Cardiac septum (tissue), 1 donor: ENCODE results near the gene DSTYK. TPM values are rescaled to one million over a fixed set of nuclear protein-coding genes. Genes with fewer than 3 reads are reported as not detected.

ENCODE experiments used
- DNase-seq: peaks from one replicate; pipeline ENCODE4 v3.0.0-alpha.2; 2020; ENCODE audit warnings: low spot score
- intact Hi-C: fragments of 100-400 bp; cut with DNase I; formaldehyde crosslinking; loops from one replicate; pipeline ENCODE4 v1.14.0; 2022
- total RNA-seq: library from RNA; stranded (reverse); fragmentation: NEBNext Ultra II Directional; extraction: Animal tissue kit (Norgen Biotek cat#: 25700); gene quantifications from one replicate; pipeline ENCODE4 v1.2.1, GENCODE V29; 2021
- donor health status: DM: no; HTN: no; CAD: no.

DSTYK gene
- total RNA-seq, 1 donor from 2014 or later, result 7.3 TPM

- DNase-seq, result no peak
- intact Hi-C loops, result no loop called here
Measured at GRCh38 chr1:205102404-205102803, 109.1 kb downstream of the DSTYK start.

GRCh38 chr1:205098242-205098641 is 113.3 kb downstream of the DSTYK start:
- no peak for DNase-seq
- intact Hi-C loops, result no loop called here

- DNase-seq, result no peak
- intact Hi-C loops, result no loop called here
Measured at GRCh38 chr1:205095422-205095821, 116.1 kb downstream of the DSTYK start.

Other genes with a start within 250 kb of the DSTYK start
- gene CNTN2, start 168.5 kb downstream of the DSTYK start, total RNA-seq, result 0.30 TPM
- gene TMEM81, start 127.2 kb downstream of the DSTYK start, total RNA-seq, result 1.7 TPM
- 10.1 TPM for gene RBBP5, start 89.7 kb downstream of the DSTYK start, total RNA-seq
- gene TMCC2, start 16.2 kb upstream of the DSTYK start, total RNA-seq, result 4.0 TPM
- 0.75 TPM for gene NUAK2, start 110.0 kb upstream of the DSTYK start, total RNA-seq
- not detected for gene KLHDC8A, start 145.2 kb upstream of the DSTYK start, total RNA-seq
- gene LEMD1, start 210.4 kb upstream of the DSTYK start, total RNA-seq, result not detected
- not detected for gene BLACAT1, start 244.3 kb upstream of the DSTYK start, total RNA-seq